GM13977 (cell line): Measurements from ENCODE around the gene ZNF292.
"Not testable (repeated sequence)": the region's sequence is repeated elsewhere in the genome, so short reads cannot be mapped to it uniquely, and the experiment has no call there.

Experiments used
- DNase-seq: peaks from one replicate; pipeline ENCODE4 v3.0.0; 2012; ENCODE audit warnings: low spot score
- in situ Hi-C: fragments of 300-500 bp; cut with MboI; formaldehyde crosslinking; loops from one replicate; pipeline ENCODE4 v1.12.0; 2022; ENCODE audit warnings: low sequenced_read_pairs, low pct_unique_long_range_greater_than_20kb, mixed read lengths, inconsistent platforms; ENCODE audit not compliant: unreplicated experiment
- TF ChIP-seq, protein P1 (sequence below): IDR thresholded peaks from 2 replicates; pipeline ENCODE4 v1.5.1; 2012; ENCODE audit warnings: mild to moderate bottlenecking, control low read depth; ENCODE audit not compliant: insufficient read depth; ENCODE audit errors: extremely low read depth, missing control alignments

ZNF292 gene

DNA sequence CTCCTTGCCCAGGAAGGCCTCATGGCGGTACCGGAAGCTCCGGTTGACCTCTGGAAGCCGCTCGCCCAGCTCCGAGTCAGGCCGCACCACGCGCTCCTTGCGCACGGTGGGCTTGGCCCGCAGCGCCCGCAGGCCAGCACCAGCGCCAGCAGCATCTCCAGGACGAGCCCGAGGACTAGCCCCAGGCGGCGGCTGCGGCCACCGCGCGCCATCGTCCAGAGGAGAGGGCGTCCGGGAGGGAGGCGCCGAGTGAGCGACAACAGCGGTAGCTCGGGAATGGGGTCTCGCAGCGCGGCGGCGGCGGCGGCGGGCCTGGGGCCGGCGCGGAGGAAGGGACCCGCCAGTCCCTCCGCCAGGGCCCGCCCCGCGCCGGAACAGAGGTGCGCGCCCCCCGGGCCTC is 32.9 kb upstream of the ZNF292 start:
- no peak for DNase-seq
- TF ChIP-seq, protein P1, sequence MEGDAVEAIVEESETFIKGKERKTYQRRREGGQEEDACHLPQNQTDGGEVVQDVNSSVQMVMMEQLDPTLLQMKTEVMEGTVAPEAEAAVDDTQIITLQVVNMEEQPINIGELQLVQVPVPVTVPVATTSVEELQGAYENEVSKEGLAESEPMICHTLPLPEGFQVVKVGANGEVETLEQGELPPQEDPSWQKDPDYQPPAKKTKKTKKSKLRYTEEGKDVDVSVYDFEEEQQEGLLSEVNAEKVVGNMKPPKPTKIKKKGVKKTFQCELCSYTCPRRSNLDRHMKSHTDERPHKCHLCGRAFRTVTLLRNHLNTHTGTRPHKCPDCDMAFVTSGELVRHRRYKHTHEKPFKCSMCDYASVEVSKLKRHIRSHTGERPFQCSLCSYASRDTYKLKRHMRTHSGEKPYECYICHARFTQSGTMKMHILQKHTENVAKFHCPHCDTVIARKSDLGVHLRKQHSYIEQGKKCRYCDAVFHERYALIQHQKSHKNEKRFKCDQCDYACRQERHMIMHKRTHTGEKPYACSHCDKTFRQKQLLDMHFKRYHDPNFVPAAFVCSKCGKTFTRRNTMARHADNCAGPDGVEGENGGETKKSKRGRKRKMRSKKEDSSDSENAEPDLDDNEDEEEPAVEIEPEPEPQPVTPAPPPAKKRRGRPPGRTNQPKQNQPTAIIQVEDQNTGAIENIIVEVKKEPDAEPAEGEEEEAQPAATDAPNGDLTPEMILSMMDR = no peak
- in situ Hi-C loops = no loop called here

DNA sequence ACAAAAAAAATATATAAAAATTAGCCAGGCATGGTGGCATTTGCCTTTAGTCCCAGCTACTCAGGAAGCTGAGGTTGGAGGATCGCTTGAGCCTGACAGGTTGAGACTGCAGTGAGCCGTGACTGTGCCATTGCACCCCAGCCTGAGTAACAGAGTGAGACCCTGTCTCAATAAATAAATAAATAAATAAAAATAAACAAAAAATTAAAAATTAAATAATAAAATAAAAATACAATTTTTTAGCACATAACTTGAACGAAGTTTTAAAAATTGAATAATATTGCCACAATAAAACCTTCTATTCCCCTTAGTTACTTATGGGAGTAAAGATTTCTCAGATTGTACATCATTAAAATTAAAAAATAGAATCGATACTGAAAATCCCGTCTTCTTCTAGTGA is 31.3 kb upstream of the ZNF292 start:
- DNase-seq = no peak
- TF ChIP-seq, protein P1 = no peak
- in situ Hi-C loops = no loop called here

DNA sequence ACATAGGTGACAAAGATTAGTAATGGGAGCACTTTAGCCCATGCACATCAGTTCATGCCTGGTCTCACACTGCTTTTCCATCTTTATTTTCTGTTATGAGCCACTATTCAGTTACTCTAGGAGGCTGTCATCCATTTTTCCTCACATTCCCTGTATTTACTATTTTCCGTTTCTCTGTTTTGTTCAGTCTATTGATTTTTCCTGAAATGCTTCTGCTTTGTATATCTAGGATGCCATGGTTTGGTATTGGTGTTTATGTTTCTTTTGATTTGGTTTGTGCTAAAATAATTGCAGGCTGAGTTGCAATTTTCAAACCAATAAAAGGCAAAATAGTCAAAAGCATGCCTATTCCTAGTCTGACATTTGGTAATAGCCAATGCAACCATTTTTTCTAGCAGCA is 28.9 kb upstream of the ZNF292 start:
- in situ Hi-C loops = no loop called here
- TF ChIP-seq, protein P1 = no peak
- no peak for DNase-seq

DNA sequence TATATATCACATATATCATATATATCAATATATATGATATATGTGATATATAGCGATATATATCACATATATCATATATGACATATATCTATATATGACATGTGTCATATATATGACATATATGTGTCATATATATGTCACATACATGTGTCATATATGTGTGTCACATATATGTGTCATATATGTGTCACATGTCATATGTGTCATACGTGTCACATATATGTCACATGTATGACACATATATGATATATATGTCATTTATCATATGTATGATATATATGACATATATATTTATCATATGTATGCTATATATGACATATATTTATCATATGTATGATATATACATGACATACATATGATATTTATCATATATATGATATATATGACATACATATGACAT is 27.6 kb upstream of the ZNF292 start:
- TF ChIP-seq, protein P1 = no peak
- in situ Hi-C loops = no loop called here
- DNase-seq = no peak

DNA sequence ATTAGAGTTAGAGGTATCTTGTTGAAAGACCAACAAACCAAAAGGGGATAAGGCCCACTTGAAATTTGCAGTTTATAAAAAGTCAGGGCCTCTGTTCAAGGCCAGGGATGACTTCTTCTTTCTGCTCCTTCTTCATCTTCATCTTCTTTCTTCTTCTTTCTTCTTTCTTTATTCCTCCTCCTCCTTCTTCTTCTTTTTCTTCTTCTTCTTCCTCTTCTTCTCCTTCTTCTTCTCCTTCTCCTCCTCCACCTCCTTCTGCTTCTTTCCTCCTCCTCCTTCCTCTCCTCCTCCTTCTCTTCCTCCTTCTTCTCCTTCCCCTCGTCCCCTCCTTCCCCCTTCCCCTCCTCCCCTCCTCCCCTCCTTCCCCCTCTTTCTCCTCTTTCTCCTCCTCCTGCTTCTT is 18.4 kb upstream of the ZNF292 start:
- no peak for DNase-seq
- in situ Hi-C loops = loop anchor here (10.0 kb wide), 1 partner anchor 248 kb away; no protein-coding TSS in a partner anchor
- TF ChIP-seq, protein P1 = no peak

DNA sequence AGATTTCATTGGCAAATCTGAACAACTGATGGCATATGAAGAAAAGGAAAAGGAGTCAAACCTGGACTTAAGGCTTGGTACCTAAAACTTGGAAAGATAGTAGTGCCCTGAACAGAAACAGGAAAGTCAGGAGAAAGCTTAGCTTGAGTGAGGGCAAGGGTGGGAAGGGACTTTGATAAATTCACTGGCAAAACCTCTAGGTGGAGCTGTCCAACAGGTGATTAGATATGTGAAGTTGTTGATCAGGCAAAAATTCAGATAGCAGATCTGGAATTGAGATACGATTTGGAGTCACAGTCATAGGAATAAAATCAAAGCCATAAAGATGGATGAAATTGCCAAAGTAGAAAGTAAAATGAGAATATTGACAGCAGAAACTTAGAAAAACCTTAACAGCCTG is 16.1 kb upstream of the ZNF292 start:
- DNase-seq = peak; percentile 53
- in situ Hi-C loops = loop anchor here (10.0 kb wide), 1 partner anchor 246 kb away; no protein-coding TSS in a partner anchor
- TF ChIP-seq, protein P1 = peak; percentile 73

DNA sequence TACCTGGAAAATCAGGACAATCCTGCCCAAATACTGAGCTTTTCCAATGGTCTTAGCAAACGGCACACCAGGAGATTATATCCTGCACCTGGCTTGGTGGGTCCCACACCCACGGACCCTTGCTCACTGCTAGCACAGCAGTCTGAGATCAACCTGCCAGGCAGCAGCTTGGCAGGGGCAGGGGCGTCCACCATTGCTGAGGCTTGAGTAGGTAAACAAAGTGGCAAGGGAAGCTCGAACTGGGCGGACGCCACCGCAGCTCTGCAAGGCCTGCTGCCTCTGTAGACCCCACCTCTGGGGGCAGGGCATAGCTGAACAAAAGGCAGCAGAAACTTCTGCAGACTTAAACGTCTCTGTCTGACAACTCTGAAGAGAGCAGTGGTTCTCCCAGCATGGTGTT is 15.4 kb upstream of the ZNF292 start:
- in situ Hi-C loops = loop anchor here (10.0 kb wide), 1 partner anchor 245 kb away; no protein-coding TSS in a partner anchor
- not testable (repeated sequence) for DNase-seq
